IMR-90 (cell line): Measurements from ENCODE around the gene KCNH2. TPM values are rescaled to one million over a fixed set of nuclear protein-coding genes. Genes with fewer than 3 reads are reported as not detected.

ENCODE experiments used
- ATAC-seq: fragments of 200-7000 bp; cut with Tn5 transposase; 2 replicates; pipeline ENCODE4 v1.9.1; 2020; ENCODE audit warnings: low read depth, mild to moderate bottlenecking, moderate library complexity
- BruUV-seq: library from RNA; stranded (reverse); fragments of 400-500 nt; replicated peaks from 2 replicates; lab custom pipeline; 2021; lab: Mats Ljungman, UMichigan
- CTCF ChIA-PET: fragments of 300-600 bp; formaldehyde crosslinking; extraction: SDS; loops from one replicate; lab custom pipeline; 2021; ENCODE audit warnings: antibody characterized with exemption; lab: Yijun Ruan, JAX
- POLR2A ChIA-PET: fragments of 300-600 bp; sonication (Branson Sonifier 250); formaldehyde crosslinking; loops from one replicate; lab custom pipeline; 2022; ENCODE audit warnings: antibody characterized with exemption; ENCODE audit not compliant: unreplicated experiment; lab: Charles Lee
- DNase-seq: peaks from one replicate; pipeline ENCODE4 v3.0.0; 2013
- H2AFZ ChIP-seq: replicated peaks from 2 replicates; pipeline ENCODE3; 2013; ENCODE audit warnings: low read length, mild to moderate bottlenecking; ENCODE audit not compliant: poor library complexity
- H2AK5ac ChIP-seq: 2 replicates; pipeline ENCODE4 v1.6.1; 2013; ENCODE audit warnings: low read depth, low read length, inconsistent platforms
- H2AK9ac ChIP-seq: replicated peaks from 2 replicates; pipeline ENCODE3; 2013; ENCODE audit warnings: mild to moderate bottlenecking, low read depth, low read length, moderate library complexity; ENCODE audit not compliant: poor library complexity
- H2BK120ac ChIP-seq: 2 replicates; pipeline ENCODE4 v1.6.1; 2013; ENCODE audit warnings: low read depth, low read length, inconsistent platforms
- H2BK15ac ChIP-seq: 3 replicates; pipeline ENCODE4 v1.6.1; 2013; ENCODE audit warnings: low read depth, low read length, inconsistent platforms
- H2BK20ac ChIP-seq: 2 replicates; pipeline ENCODE4 v1.6.1; 2013; ENCODE audit warnings: low read depth, mild to moderate bottlenecking, inconsistent platforms, low read length, moderate library complexity
- H2BK5ac ChIP-seq: 2 replicates; pipeline ENCODE4 v1.6.1; 2013; ENCODE audit warnings: mild to moderate bottlenecking, low read depth, low read length, inconsistent platforms; ENCODE audit not compliant: poor library complexity, severe bottlenecking
- H3K14ac ChIP-seq: replicated peaks from 2 replicates; pipeline ENCODE4 v1.6.1; 2013; ENCODE audit warnings: low read depth, low read length, inconsistent platforms
- H3K18ac ChIP-seq: 2 replicates; pipeline ENCODE4 v1.6.1; 2013; ENCODE audit warnings: low read depth, low read length, control low read depth
- H3K23ac ChIP-seq: 2 replicates; pipeline ENCODE4 v1.6.1; 2013; ENCODE audit warnings: low read depth, low read length, inconsistent platforms
- H3K27ac ChIP-seq: 2 replicates; pipeline ENCODE4 v1.5.1; 2013; ENCODE audit warnings: mild to moderate bottlenecking, control low read depth, low read length; ENCODE audit not compliant: insufficient read depth
- H3K27me3 ChIP-seq: 2 replicates; pipeline ENCODE4 v1.6.1; 2013; ENCODE audit warnings: low read length; ENCODE audit not compliant: control insufficient read depth, insufficient read depth
- H3K36me3 ChIP-seq: 2 replicates; pipeline ENCODE4 v1.6.1; 2013; ENCODE audit warnings: low read length, mixed read lengths; ENCODE audit not compliant: control insufficient read depth, insufficient read depth
- H3K4ac ChIP-seq: 2 replicates; pipeline ENCODE4 v1.6.1; 2013; ENCODE audit warnings: low read depth, low read length, inconsistent platforms
- H3K4me1 ChIP-seq: 2 replicates; pipeline ENCODE4 v1.6.1; 2013; ENCODE audit warnings: low read length, mixed read lengths; ENCODE audit not compliant: control insufficient read depth, insufficient read depth
- H3K4me2 ChIP-seq: 2 replicates; pipeline ENCODE4 v1.6.1; 2013; ENCODE audit warnings: low read depth, mild to moderate bottlenecking, control low read depth, low read length, moderate library complexity
- H3K4me3 ChIP-seq: 2 replicates; pipeline ENCODE4 v1.5.1; 2013; ENCODE audit warnings: low read depth, mild to moderate bottlenecking, control low read depth, low read length, moderate library complexity; ENCODE audit not compliant: insufficient read depth
- H3K56ac ChIP-seq: 2 replicates; pipeline ENCODE4 v1.6.1; 2013; ENCODE audit warnings: low read length, inconsistent platforms; ENCODE audit not compliant: insufficient read depth; ENCODE audit errors: extremely low read depth
- H3K79me1 ChIP-seq, 2 experiments: 2 replicates each; pipeline ENCODE4 v1.6.1; 2013; ENCODE audit warnings: low read length in 2 of 2, inconsistent platforms in 1 of 2, low read depth in 1 of 2
- H3K9ac ChIP-seq: 2 replicates; pipeline ENCODE4 v1.6.1; 2013; ENCODE audit warnings: low read depth, low read length, control low read depth
- H3K9me1 ChIP-seq: 2 replicates; pipeline ENCODE4 v1.6.1; 2013; ENCODE audit warnings: low read length, inconsistent platforms; ENCODE audit not compliant: insufficient read depth
- H3K9me3 ChIP-seq: 2 replicates; pipeline ENCODE4 v1.6.1; 2013; ENCODE audit warnings: low read length; ENCODE audit not compliant: control insufficient read depth, insufficient read depth
- H4K20me1 ChIP-seq: 2 replicates; pipeline ENCODE4 v1.6.1; 2013; ENCODE audit warnings: low read length, inconsistent platforms; ENCODE audit not compliant: insufficient read depth
- H4K5ac ChIP-seq: 2 replicates; pipeline ENCODE4 v1.6.1; 2013; ENCODE audit warnings: mild to moderate bottlenecking, low read depth, low read length, control low read depth
- H4K8ac ChIP-seq, 2 experiments: 2 replicates each; pipeline ENCODE4 v1.6.1; 2013; ENCODE audit warnings: low read depth in 2 of 2, low read length in 2 of 2, control low read depth in 1 of 2, inconsistent platforms in 1 of 2
- H4K91ac ChIP-seq: 2 replicates; pipeline ENCODE4 v1.6.1; 2013; ENCODE audit warnings: low read depth, low read length, inconsistent platforms; ENCODE audit not compliant: insufficient read depth
- BHLHE40 ChIP-seq: fragments of 150-350 bp; IDR thresholded peaks from 2 replicates; pipeline ENCODE4 v1.6.1; 2016; ENCODE audit warnings: mild to moderate bottlenecking, low read depth, low read length
- CEBPB ChIP-seq: IDR thresholded peaks from 2 replicates; pipeline ENCODE4 v1.6.1; 2012; ENCODE audit warnings: low read depth, low read length, improper control_type of control experiment
- CHD1 ChIP-seq: IDR thresholded peaks from 2 replicates; pipeline ENCODE4 v1.6.1; 2012; ENCODE audit warnings: low read depth, low read length, improper control_type of control experiment
- MAFK ChIP-seq: IDR thresholded peaks from 2 replicates; pipeline ENCODE4 v1.6.1; 2012; ENCODE audit warnings: low read depth, low read length, improper control_type of control experiment
- MXI1 ChIP-seq: IDR thresholded peaks from 2 replicates; pipeline ENCODE4 v1.6.1; 2012; ENCODE audit warnings: low read depth, mild to moderate bottlenecking, low read length, moderate library complexity, borderline replicate concordance
- POLR2A ChIP-seq: IDR thresholded peaks from 2 replicates; pipeline ENCODE4 v1.6.1; 2012; ENCODE audit warnings: mild to moderate bottlenecking, low read depth, low read length
- RAD21 ChIP-seq: IDR thresholded peaks from 2 replicates; pipeline ENCODE4 v1.6.1; 2012; ENCODE audit warnings: low read length, improper control_type of control experiment
- RCOR1 ChIP-seq: IDR thresholded peaks from 2 replicates; pipeline ENCODE4 v1.6.1; 2012; ENCODE audit warnings: mild to moderate bottlenecking, low read length, improper control_type of control experiment; ENCODE audit not compliant: insufficient replicate concordance
- RFX5 ChIP-seq: IDR thresholded peaks from 2 replicates; pipeline ENCODE4 v1.8.0; 2012; ENCODE audit warnings: low read depth, mild to moderate bottlenecking, low read length, moderate library complexity
- WGBS, 2 experiments: methylation state at CpG; one replicate each; pipeline versions ENCODE4 v1.1.5 to v1.1.7; 2013; ENCODE audit warnings: missing lambda C conversion rate in 2 of 2; ENCODE audit not compliant: insufficient read length in 1 of 2; ENCODE audit errors: extremely low coverage in 2 of 2; 5-methylcytosine and 5-hydroxymethylcytosine counted together
- dilution Hi-C: fragments of 300-500 bp; cut with HindIII; formaldehyde crosslinking; loops from one replicate; pipeline ENCODE4 v1.14.3; 2018; ENCODE audit warnings: low sequenced_read_pairs; ENCODE audit not compliant: unreplicated experiment
- in situ Hi-C: fragments of 300-500 bp; cut with MboI; formaldehyde crosslinking; loops from 3 replicates; pipeline ENCODE4 v1.14.3; 2019; ENCODE audit warnings: low sequenced_read_pairs, inconsistent platforms, mixed read lengths
- intact Hi-C: fragments of 100-400 bp; cut with micrococcal nuclease; formaldehyde crosslinking; loops from 2 replicates; pipeline ENCODE4 v1.10.0; 2022
- polyA plus RNA-seq, 3 experiments: library from polyadenylated mRNA; depleted of rRNA; stranded (reverse); fragments of >200 nt; gene quantifications; 2 replicates each; pipeline ENCODE4 v1.2.3, GENCODE V29; 2012; ENCODE audit warnings: low replicate concordance in 1 of 3
- total RNA-seq: library from RNA; depleted of rRNA; stranded (reverse); fragments of >200 nt; gene quantifications from 2 replicates; pipeline ENCODE4 v1.2.3, GENCODE V29; 2012
- TF ChIP-seq, protein P1 (sequence below): fragments of 150-350 bp; IDR thresholded peaks from 2 replicates; pipeline ENCODE4 v1.6.1; 2016; ENCODE audit warnings: low read depth, mild to moderate bottlenecking, low read length, moderate library complexity, borderline replicate concordance
- TF ChIP-seq, protein P2 (sequence below): conservative IDR thresholded peaks from 2 replicates; pipeline ENCODE4 v1.5.1; 2012; ENCODE audit warnings: mild to moderate bottlenecking, low read depth, low read length, improper control_type of control experiment

The KCNH2 gene
- total and polyA plus RNA-seq, 2 of the 4 experiments (the other 2 are of a cell fraction) = 0.90 to 2.1 TPM

DNA sequence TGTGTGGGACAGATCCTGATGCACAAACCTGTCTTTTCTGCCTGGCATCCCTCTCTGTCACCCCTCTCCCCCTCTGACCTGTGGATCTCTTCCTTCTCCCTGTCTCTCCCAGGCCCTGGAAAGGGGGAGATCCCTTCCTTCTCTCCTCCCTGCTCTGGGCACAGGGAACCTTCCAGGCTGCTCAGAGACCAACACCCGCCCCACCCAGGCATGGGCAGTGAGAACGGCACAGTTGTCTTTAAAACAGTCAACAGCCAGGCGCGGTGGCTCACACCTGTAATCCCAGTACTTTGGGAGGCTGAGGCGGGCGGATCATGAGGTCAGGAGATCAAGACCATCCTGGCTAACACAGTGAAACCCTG is 34.7 kb downstream of the KCNH2 start:
- H4K20me1 ChIP-seq = no peaks in the 10 kb centered on the region
- intact Hi-C loops = no loop called here
- DNase-seq (no peak), ATAC-seq (no peak)
- no CpG with 5 or more reads among the region's 6 CpGs for WGBS, 2 experiments
- 0 out of 2 replicates have a peak, but pooled peaks cover 2% of the 10 kb centered on the region for H3K9me1 ChIP-seq
- no peak overlapping the region for H2AK5ac ChIP-seq
- no peak overlapping the region for H3K23ac ChIP-seq
- ChIA-PET CTCF (no interaction called here), POLR2A (no interaction called here)
- H3K9ac ChIP-seq = no peak overlapping the region
- no peaks in the 10 kb centered on the region for H3K79me1 ChIP-seq
- H2AK9ac ChIP-seq = no peak overlapping the region
- in situ Hi-C loops = no loop called here
- TF ChIP-seq MXI1 (no peak), BHLHE40 (no peak), CHD1 (no peak), CEBPB (no peak), RAD21 (no peak), RCOR1 (no peak), RFX5 (no peak), POLR2A (no peak), MAFK (no peak)
- TF ChIP-seq, protein P1, sequence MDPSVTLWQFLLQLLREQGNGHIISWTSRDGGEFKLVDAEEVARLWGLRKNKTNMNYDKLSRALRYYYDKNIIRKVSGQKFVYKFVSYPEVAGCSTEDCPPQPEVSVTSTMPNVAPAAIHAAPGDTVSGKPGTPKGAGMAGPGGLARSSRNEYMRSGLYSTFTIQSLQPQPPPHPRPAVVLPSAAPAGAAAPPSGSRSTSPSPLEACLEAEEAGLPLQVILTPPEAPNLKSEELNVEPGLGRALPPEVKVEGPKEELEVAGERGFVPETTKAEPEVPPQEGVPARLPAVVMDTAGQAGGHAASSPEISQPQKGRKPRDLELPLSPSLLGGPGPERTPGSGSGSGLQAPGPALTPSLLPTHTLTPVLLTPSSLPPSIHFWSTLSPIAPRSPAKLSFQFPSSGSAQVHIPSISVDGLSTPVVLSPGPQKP = no peak
- TF ChIP-seq, protein P2, sequence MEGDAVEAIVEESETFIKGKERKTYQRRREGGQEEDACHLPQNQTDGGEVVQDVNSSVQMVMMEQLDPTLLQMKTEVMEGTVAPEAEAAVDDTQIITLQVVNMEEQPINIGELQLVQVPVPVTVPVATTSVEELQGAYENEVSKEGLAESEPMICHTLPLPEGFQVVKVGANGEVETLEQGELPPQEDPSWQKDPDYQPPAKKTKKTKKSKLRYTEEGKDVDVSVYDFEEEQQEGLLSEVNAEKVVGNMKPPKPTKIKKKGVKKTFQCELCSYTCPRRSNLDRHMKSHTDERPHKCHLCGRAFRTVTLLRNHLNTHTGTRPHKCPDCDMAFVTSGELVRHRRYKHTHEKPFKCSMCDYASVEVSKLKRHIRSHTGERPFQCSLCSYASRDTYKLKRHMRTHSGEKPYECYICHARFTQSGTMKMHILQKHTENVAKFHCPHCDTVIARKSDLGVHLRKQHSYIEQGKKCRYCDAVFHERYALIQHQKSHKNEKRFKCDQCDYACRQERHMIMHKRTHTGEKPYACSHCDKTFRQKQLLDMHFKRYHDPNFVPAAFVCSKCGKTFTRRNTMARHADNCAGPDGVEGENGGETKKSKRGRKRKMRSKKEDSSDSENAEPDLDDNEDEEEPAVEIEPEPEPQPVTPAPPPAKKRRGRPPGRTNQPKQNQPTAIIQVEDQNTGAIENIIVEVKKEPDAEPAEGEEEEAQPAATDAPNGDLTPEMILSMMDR = no peak
- H3K4me2 ChIP-seq = no peak overlapping the region
- no peak overlapping the region for H3K56ac ChIP-seq
- H3K36me3 ChIP-seq = no peaks in the 10 kb centered on the region
- no peak overlapping the region for H2BK15ac ChIP-seq
- no peak overlapping the region for H2BK120ac ChIP-seq
- no peak overlapping the region for H3K4ac ChIP-seq
- dilution Hi-C loops = no loop called here
- H4K91ac ChIP-seq = no peak overlapping the region
- no peak overlapping the region for H3K18ac ChIP-seq
- no peak overlapping the region for H2BK20ac ChIP-seq
- H2BK5ac ChIP-seq = no peak overlapping the region
- no TSS peak for BruUV-seq
- no peak overlapping the region for H3K14ac ChIP-seq
- H3K9me3 ChIP-seq = no peaks in the 10 kb centered on the region
- no peak overlapping the region for H4K5ac ChIP-seq
- H3K27ac ChIP-seq = no peak overlapping the region
- H3K4me3 ChIP-seq = no peak overlapping the region
- H4K8ac ChIP-seq = no peak overlapping the region
- peaks cover 2% of the 10 kb centered on the region; the same call in 1 of the 2 replicates for H3K4me1 ChIP-seq
- peak overlapping the region; percentile 14 for H2AFZ ChIP-seq
- H3K27me3 ChIP-seq = no peaks in the 10 kb centered on the region
